SH-SY5Y (cell line): ENCODE results near the gene OR2Z1.

Source experiments
- GATA2 ChIP-seq: IDR thresholded peaks from 2 replicates; pipeline ENCODE4 v1.6.1; 2011; ENCODE audit warnings: mild to moderate bottlenecking, low read depth, low read length
- GATA3 ChIP-seq: IDR thresholded peaks from 2 replicates; pipeline ENCODE4 v1.6.1; 2011; ENCODE audit warnings: low read depth, mild to moderate bottlenecking, low read length, moderate library complexity

GRCh38 chr19:8682472-8682871, 39.0 kb upstream of the OR2Z1 start:
- TF ChIP-seq GATA2 = no peak
- no peak for TF ChIP-seq GATA3
